HG03139 (cell line): Measurements from ENCODE around the gene LEPR.
"Not testable (repeated sequence)": the region's sequence is repeated elsewhere in the genome, so short reads cannot be mapped to it uniquely, and the experiment has no call there.

Source experiments
- ATAC-seq: cut with Tn5 transposase; IDR thresholded peaks from one replicate; pipeline ENCODE4 v1.9.1; 2021; ENCODE audit not compliant: unreplicated experiment

Gene LEPR

DNA sequence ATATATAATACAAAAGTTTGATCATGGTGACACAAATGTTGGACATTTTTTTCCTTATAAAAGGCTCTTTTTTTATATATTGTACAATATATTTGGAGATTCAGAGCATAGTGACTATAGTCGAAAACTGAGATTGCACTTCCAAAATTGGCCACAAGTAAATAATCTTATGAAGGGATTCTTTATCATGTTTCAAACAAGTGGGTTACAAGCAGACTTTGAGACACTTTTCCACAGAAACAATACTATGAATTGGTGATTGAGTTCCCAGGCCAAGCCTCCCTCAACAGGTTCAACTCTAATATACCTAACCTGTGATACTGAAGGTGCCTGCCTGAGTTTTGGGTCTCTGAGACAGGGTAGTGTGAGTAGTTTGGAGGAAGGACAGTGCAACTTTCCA is 13.8 kb downstream of the LEPR start:
- ATAC-seq, result no peak

DNA sequence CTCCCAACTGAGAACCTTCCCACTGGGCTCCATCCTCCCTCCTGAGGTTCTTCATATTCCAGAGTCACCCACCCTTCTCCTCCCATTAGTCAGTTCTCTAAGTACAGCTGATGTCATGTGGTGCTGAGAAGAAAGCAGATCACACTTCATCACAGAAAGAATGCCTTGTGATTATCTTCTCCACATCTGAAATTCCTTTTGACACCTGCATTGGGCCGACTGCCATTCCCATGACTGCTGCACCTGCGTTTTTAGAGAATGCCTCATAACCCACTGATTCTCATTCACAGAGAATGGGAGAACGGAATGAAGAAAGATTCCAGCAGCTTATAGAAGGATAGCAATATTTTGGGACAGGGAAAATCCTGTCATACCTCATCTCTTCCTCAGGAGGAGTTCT is 14.3 kb downstream of the LEPR start:
- no peak for ATAC-seq

DNA sequence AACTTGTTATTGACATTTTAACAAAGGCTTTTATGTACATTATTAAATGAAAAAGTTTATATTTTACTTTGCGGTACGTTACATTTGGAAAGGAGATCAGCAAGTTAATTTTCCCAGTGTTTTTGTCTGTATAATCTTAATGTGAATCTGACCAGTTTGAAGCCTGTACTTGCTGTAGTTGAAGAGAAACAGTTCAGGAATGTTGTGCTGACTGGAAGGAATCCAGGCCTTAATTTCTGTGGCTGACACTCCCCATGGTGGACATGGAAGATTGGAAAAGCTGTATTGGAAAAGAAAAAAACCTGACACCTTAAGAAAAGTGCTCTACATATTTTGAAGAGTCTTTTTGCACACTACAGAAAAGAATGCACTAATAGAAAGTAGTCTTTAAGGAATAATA is 15.5 kb downstream of the LEPR start:
- ATAC-seq, result no peak

DNA sequence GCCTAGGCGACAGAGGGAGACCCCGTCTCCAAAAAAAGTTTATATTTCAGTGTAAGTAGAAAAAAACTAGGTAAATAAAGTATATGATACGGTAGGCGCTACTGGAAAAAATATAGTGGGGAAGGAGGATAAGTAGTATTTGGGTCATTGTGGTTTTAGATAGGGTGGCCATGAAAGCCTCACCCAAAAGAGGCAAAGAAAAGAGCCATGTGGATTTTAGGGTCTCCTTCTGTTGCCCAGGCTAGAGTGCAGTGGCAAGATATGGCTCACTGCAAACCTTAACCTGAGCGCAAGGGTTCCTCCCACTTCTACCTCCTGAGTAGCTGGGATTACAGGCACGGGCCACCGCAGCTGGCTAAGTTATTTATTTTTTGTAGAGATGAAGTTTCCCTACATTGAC is 17.1 kb downstream of the LEPR start:
- ATAC-seq, result no peak

DNA sequence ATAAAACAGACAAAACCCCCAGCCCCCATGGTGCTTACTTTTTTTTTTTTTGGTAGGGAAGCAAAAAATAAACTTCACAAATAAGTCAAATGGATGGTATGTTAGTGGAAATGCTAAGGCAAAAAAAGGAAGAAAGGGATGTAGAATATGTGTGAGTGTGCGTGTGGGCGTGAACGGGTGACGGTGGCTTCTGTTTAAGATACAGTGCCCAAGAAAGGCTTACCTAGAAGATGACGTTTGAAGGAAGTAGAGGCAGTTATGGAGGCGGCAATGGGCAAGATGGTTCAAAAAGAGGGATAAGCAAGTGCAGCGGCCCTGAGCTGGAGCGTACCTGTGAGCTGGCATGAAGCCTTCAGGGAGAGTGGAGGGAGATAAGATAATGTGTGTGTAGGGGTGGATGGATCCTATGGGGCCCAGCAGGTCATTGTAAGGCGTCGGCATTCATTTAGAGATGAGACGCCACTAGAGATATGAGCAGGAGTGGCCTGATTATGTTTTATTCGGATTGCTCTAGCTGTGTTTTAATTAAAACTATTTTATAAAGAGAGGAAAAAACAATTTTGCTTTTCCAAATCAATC is 19.9 kb downstream of the LEPR start:
- ATAC-seq, result no peak

DNA sequence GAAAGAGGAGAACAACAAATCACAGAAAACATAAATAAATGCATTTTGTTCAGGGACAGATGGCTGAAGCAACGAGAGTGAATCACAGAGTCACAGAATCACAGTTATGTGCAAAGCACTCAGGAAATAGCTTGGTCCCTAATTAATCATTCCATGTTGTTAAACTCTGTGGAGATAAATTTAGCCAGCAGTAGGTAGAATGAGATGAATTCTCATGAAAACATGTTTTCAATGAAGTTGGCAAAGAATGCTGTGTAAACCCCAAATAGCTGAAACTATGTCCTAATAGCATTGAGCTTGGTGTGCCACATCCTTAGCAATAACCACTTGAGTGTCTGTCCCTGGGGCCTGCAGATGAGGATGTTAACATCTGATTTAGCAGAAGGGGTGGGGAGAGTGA is 20.4 kb downstream of the LEPR start:
- ATAC-seq, result no peak

DNA sequence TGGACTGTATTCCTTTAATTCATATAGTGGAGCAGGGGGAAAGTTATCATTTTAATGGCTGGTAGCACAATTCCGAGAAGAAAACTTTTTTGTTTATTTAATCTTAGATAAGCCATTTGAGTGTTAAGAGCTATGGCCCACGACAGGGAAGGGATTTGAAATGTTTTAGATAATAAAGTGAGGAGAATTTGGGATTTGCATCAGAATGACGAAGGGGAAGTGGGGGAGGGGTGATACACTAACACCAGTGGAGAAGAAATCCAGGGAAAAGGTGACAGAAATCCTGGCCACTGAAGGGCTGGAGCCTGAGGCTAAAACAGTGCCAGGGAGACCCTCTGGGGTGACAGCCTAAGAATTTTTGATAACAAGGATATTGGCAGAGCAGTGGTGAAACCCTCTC is 21.0 kb downstream of the LEPR start:
- no peak for ATAC-seq

DNA sequence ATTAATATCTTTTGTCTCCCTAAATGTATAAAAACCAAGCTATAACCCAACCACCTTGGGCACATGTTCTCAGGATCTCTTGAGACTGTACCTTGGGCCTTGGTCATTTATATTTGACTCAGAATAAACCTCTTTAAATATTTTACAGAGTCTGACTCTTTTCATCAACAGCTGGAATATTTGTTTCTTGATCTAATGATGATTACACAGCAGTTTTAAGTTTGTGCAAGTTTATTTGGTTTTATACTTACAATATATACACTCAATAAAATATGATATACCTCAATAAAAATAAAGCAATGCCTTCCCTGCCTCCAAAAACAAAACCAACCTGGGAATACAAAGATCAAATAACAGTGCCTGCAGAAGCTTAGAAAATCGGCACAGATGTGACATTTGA is 22.0 kb downstream of the LEPR start:
- no peak for ATAC-seq

DNA sequence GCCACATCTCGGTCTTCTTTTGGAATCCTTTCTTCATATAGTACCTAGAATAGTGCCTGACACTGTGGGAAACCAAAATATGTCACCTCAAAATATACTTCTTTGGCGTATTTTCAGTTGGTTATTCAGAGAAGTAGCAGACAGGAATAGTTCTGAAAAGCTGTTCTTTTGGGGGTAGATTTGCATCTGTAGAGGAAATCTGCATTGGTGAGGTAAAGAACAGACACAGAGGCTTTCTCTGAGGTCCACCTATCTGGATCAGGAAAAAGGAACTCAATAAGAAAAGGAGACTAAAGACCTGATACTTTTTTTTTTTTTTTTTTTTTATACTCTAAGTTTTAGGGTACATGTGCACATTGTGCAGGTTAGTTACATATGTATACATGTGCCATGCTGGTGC is 23.2 kb downstream of the LEPR start:
- no peak for ATAC-seq

DNA sequence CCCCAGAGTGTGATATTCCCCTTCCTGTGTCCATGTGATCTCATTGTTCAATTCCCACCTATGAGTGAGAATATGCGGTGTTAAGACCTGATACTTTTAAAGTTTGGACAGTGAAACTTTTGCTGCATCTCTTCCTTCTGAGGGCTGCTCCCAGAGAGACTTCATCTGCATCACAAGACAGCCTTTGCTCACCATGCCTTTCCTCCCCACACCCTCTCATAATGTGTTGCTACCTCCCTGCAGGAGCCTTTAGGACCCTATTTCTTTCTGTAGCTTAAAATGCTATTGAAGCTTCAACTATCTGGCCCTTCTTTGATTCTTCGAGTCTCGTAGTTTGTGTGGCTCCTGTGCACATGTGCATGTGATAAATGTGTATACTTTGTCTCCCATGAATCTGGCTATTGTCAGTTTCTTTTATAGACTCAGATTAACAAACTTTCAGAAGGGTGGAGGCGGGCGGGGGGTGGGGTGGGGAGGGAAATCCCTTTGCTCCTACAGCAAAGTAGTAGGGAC is 23.7 kb downstream of the LEPR start:
- ATAC-seq, result no peak

DNA sequence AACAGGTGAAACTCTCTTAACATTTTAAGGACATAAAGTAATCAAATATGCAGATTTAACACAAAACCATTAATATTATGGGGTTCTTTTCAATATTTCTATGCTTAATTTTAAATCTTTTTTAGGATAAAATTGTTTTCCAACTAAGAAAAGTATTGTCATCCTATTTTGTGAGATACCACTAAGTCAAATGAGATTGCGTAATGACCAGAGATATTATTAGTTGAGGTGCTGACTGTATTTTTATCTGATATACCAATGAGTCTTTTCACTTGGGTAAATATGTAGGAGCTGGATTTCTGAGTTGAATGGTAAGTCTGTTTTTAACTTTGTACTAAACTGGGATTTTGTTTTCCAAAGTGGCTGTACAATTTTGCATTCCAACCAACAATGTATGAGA is 25.4 kb downstream of the LEPR start:
- no peak for ATAC-seq

DNA sequence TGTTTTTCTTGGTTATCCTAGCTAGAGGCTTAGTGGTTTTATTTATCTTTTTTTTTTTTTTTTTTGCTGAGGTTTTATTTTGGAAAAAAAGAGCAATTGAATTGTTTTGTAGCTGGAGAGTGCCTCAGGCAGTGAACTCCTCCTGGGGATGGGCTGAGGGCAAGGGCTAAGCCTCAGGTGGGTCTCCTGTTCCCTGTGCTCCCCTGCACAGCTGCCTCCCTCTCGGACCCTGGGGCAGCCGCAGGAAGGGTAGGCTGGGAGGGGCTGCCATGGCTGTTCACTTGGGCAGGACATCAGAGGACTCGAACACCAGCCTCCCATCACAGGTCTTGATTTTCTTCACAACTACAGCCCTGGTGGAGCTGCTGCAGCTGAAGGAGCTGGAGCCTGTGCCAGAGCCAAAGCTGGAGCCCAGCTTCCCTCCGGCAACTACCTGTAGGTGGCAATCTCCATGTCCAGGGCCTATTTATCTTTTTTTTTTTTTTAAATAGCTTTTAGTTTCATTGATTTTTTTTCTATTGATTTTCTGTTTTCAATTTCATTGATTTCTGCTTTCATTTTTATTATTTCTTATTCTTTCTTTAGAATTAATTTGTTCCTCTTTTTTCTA is 28.9 kb downstream of the LEPR start:
- no peak for ATAC-seq

DNA sequence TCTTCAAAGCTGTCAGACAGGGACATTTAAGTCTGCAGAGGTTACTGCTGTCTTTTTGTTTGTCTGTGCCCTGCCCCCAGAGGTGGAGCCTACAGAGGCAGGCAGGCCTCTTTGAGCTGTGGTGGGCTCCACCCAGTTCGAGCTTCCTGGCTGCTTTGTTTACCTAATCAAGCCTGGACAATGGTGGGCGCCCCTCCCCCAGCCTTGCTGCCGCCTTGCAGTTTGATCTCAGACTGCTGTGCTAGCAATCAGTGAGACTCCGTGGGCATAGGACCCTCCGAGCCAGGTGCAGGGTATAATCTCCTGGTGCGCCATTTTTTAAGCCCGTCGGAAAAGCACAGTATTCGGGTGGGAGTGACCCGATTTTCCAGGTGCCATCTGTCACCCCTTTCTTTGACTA is 35.2 kb downstream of the LEPR start:
- not testable (repeated sequence) for ATAC-seq

DNA sequence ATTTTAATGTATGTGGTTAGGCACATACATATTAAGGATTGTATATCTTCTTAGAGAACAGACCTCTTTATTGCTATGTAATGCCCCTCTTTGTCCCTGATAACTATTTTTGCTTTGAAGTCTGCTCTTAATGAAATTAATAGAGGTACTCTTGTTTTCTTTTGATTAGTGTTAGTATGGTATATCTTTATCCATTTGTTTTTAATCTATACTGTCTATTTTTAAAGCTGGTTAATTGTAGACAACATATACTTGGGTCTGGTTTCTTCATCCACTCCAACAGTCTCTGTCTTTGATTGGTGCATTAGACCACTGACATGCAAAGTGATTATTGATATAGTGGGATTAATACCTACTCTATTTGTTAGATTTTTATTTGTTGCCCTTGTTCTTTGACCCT is 36.0 kb downstream of the LEPR start:
- no peak for ATAC-seq

DNA sequence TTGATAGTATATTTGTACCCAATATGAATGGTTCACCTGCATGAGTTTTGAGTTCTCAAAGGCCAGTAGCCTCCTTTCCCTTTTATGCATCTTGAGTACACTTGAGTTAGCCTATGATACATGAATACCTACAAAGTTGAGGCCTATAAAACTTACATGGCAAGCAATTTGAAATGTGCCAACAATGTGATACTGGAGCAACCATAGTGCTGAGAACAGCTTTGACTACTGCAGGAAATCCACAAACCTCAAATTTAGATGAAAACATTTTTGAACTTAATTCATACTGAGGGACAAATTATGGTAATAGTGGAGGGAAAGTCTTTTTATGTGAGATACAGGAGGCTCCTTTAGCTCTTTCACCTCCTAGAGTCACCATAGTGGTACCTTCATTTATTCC is 37.4 kb downstream of the LEPR start:
- no peak for ATAC-seq

DNA sequence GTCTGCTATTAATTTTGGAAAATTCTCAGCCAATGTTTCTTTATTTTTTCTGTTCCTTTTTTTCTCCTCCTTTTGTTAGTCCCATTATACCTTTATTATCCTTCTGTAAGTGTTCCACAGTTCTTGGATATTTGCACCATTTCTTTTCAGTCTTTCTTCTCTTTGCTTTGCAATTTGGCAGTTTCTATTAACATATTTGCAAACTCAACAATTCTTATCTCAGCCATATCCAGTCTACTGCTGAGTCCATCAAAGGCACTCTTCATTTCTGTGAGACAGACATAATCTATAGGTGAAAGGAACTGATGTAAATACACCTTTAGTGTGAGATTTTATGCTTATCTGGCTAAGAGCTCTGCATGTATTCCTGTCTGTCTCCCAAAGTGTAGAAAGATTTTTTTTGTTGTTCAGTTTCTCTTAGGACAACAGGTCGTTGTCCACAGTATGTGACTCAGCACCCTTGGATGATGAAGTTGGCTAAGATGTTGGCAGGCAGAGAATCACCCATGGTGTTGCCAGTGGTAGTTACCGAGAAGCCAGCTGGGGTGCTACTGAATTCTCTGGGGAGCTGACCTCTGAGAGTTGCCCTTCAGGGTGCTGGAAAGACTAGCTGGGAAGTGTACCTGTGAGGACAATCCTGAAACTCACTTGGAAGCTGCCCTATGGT is 38.4 kb downstream of the LEPR start:
- no peak for ATAC-seq

DNA sequence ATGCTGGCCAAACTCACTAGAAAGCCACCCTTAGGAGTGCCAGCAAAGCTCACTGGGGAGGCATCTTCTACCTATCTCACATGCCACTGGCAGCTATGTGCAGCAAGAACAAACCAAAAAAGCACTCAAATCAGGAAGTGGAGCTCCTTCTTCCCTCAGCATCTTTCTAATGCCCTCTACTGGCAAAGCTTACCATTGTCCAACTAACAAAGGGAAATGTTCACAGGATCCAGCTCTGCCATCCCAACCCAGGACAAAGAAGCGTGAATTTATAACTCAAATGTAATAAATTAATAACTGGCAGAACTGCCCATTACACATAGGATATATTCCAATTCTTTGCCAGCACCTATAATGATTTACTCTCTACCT is 38.9 kb downstream of the LEPR start:
- ATAC-seq, result no peak

DNA sequence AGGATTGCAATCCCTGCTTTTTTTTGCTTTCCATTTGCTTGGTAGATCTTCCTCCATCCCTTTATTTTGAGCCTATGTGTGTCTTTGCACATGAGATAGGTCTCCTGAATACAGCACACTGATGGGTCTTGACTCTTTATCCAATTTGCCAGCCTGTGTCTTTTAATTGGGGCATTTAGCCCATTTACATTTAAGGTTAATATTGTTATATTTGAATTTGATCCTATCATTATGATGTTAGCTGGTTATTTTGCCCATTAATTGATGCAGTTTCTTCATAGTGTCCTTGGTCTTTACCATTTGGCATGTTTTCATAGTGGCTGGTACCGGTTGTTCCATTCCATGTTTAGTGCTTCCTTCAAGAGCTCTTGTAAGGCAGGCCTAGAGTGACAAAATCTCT is 45.4 kb downstream of the LEPR start:
- ATAC-seq, result not testable (repeated sequence)

DNA sequence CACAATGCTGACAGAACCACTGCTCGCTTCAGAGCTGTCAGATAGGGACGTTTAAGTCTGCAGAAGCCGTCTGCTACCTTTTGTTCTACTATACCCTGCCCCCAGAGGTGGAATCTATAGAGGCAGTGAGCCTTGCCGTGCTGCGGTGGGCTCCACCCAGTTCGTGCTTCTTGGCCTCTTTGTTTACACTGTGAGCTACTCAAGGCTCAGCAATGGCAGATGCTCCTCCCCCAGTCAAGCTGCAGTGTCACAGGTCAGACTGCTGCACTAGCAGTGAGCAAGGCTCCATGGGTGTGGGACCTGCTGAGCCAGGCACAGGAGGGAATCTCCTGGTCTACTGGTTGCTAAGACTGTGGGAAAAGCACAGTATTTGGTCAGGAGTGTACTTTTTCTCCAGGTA is 47.1 kb downstream of the LEPR start:
- no peak for ATAC-seq

DNA sequence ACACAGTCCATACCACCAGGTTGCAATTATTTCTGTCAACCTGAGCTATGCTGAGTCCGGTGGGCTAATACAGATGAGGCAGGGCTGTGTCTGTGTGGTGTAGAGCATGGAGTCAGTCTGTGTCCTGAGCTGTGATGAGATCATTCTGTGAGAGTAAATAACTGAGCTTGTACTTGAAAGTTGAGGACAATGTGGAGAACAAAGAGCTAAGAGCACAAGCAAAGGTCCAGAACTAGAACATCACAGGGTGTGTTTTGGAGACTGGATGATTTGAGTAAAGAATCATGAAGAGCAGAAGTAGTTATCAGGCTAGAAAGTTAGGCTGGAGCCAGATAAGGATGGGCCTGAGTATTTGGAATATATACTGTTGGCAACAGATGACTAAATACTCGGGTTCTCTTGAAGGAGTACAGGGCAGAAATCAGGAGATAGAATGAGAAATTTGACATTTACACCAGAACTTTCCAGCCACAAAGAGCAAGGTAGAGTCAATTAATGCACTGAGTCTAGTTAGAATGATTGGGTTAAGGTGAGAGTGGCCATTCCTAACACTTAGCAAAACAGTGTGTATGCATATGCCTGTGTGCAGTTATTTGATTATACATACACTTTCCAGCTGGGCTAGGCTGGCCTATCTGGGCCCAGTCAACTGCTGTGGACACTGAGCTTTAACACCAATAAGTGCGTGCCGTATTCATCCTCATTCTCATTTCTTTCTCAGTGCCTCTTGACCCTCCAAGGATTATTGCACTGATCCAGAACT is 48.8 kb downstream of the LEPR start:
- ATAC-seq, result no peak

DNA sequence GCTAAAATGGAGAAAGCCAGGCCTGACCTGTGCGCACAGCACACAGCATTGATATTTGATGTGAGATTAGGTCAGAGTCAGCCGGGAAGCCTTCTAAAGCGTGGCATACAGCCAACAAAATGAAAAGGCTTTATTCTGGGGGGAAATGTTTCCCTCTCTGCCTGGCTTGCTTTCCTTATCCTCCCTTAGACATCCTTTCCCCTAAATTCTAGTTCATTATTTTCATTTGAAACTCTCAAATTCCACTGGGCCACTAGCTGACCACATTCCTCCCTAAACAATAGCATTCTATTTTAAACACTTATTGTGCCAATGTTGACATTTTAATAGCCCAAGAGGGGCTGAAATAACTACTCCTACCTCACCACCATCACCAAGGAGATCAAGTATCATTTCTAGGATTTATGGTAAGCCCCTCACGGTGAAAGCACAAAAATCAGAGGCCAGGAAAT is 49.4 kb downstream of the LEPR start:
- no peak for ATAC-seq
